ENCODE results near the gene CAPRIN1.
"Not testable (repeated sequence)": the region's sequence is repeated elsewhere in the genome, so short reads cannot be mapped to it uniquely, and the experiment has no call there.

Gene CAPRIN1

DNA sequence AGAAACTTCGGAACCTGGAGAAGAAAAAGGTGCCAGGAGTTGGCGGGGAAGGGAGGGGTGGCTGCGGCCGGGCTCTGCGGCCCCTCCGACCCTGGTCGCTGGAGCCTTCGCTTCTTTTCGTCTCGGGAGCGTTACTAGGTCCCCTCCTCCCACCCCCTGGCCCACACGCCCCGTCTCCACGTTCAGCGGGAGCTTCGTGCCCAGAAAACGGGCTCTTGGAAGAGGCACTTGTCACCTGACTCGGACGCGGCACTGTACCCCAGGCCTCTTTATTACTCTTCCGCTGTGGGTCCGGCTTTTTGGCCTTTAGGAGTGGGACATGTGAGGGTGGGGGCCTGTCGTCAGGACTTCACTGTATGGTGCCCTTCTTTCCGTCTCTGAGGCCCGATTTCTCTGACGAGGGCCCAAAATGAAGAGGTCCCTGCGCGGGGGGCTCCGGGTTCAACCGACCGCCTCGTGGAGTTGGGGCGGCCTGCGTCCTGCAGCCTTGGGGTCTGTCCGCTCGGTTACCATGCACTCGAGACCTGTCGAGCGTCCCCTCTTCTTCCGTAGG, 1.2 kb downstream of the CAPRIN1 start:
- DNase-seq = peak; percentile 23

- DNase-seq = peak; percentile 68 to 69
Observed at GRCh38 chr11:34053161-34053686, 1.7 kb downstream of the CAPRIN1 start.

DNA sequence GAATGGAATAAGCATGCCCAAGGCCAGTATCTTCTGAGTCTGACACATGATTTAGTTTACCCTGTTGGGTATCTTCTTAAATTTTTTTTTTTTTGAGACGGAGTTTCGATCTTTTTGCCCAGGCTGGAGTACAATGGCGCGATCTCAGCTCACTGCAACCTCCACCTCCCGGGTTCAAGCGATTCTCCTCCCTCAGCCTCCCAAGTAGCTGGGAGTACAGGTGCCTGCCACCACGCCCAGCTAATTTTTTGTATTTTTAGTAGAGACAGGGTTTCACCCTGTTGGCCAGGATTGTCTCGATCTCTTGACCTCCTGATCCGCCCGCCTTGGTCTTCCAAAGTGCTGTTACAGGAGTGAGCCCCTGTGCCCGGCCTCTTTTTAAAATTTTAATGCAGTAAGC, 2.8 kb downstream of the CAPRIN1 start:
- DNase-seq = not testable (repeated sequence)

DNA sequence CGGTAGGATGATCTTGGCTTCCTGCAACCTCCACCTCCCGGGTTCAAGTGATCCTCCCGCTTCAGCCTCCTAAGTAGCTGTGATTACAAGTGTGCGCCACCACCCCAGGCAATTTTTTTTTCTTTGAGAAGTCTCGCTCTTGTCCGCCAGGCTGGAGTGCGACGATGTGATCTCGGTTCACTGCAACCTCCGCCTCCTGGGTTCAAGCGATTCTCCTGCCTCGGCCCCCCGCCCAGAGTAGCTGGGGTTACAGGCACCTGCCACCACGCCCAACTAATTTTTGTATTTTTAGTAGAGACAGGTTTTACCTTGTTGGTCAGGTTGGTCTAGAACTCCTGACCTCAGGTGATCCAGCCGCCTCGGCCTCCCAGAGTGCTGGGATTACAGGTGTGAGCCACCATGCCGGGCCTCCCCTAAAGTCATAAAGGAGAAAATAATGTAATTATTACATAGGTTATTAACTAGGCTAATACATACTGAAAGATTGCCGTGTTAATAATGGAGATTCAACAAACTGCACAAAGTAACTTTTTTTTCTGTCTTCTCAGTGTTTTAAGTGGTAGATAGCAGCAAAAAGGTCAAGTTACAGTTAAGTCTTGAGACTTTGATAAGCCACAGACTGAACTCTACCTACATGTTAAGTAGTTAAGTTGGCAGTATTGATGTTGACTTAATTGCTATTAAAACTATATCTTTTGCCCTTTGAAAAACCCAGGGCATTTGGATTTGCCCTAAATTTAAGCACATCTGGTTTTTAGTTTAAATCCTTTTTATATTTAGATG, 3.9 kb downstream of the CAPRIN1 start:
- no peak for DNase-seq

DNA sequence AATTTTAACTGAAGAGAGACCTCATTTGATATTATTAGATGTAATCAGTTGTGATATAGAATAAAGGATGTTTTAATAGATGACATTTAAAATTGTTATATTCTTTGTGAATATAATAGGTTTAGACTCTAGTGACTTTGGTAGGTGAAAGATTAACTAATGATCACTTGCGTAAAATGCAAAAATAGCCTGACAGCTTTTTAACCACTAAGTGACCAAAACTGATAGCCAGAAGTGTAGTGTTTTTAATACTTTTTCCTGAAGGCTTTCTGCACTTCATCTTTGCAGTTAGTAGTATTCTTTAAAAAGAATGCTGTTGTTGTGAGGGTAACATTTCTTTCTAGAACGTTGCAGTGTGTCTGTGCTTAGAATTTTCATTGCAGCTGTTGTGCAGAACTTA, 5.1 kb downstream of the CAPRIN1 start:
- no peak for DNase-seq

DNA sequence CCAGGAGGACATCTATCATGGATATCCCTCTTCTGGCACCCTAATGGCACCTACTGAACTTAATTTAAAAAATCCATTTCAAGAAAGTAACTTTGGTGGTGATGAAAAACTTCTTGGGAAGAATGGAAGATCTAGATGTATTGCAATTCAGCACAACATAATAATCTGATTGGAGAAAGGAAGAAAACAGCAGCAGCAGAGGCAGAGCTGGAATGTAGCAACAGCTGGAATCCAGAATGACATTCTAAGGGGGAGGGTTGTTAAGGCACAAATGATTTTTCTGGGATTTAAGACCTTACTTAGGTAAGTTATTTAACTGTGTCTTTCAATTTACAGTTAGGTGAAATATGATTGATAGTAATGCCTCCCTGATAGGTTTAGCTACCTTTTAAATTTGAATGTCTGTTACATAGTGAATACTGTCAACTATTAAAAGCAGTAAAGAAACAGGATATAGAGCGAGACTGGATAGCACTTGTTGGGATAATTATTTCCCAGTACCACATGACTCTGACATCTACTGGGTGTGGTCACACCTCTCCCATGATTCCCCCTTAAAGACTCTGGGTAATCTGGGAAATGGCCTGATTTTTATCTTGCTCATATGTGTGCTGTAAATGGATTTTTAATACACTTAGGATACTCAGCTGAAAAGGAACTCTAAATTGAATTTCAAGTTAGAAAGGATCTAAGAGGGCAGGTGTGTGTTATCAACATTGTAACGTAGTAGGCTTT, 11.7 kb downstream of the CAPRIN1 start:
- no peak for DNase-seq

- DNase-seq = no peak
Observed at GRCh38 chr11:34064291-34064690, 12.8 kb downstream of the CAPRIN1 start.

GRCh38 chr11:34065505-34066203, 14.1 kb downstream of the CAPRIN1 start:
- no peak for DNase-seq

GRCh38 chr11:34066766-34067165, 15.2 kb downstream of the CAPRIN1 start:
- DNase-seq = not testable (repeated sequence)

GRCh38 chr11:34067383-34068065, 16.0 kb downstream of the CAPRIN1 start:
- no peak for DNase-seq

DNA sequence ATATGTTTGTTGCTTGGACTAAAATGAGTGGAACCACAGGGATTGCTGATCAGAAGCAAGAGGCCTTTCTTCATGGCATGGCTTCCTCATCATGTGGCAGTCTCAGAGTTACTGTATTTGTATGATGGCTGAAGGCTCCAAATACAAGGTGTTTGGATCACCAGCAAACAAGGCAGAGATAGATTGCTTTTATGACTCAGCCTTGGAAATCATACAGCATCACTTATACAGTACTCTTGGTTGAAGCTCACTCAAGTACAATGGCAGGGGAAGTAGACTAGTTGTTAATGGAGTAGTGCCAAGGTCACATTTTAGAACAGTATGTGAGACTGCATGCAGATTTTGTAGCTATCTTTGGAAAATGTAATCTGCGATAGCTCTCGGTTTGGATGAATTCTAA, 16.6 kb downstream of the CAPRIN1 start:
- no peak for DNase-seq

DNA sequence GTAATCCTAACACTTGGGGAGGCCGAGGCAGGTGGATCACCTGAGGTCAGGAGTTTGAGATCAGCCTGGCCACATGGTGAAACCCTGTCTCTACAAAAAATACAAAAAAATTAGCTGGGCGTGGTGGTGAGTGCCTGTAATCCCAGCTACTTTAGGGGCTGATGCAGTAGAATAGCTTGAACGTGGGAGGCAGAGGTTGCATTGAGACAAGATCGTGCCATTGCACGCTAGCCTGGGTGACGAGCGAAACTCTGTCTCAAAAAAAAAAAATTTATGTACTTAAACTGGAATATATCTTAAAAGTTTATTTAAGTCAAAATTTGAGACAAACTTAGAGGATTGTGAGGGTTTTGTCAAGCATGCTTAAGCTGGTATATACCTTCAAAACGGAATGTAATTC, 19.8 kb downstream of the CAPRIN1 start:
- DNase-seq = not testable (repeated sequence)

GRCh38 chr11:34072041-34072440, 20.5 kb downstream of the CAPRIN1 start:
- no peak for DNase-seq

DNA sequence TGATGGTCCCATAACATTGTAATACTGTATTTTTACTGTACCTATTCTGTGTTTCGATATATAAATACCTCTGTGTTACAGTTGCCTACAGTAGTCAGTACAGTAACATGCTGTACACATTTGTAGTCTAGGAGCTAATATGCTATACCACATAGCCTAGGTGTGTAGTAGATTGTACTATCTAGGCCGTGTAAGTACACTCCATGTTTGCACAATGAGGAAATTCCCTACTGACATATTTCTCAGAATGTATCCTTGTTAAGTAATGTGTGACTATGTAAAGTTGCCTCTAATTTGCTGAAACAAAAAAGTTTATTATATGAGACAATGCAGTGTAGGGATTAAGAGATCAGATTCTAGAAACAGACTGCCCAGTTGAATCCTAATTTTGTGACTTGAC, 21.3 kb downstream of the CAPRIN1 start:
- no peak for DNase-seq

DNA sequence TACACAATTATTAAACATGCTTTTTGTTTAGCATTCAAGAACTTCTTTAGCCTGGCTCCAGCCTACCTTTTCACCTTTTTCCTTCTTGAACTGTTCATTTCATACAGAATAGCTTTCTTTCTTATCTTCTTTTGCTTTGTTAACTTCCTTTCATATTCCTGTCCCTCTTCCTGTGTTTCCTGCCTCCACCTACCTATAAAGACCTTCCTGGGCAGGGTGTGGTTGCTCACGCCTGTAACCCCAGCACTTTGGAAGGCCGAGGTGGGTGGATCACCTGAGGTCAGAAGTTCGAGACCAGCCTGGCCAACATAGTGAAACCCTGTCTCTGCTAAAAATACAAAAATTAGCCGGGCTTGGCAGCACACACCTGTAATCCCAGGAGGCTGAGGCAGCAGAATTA, 22.9 kb downstream of the CAPRIN1 start:
- no peak for DNase-seq

DNA sequence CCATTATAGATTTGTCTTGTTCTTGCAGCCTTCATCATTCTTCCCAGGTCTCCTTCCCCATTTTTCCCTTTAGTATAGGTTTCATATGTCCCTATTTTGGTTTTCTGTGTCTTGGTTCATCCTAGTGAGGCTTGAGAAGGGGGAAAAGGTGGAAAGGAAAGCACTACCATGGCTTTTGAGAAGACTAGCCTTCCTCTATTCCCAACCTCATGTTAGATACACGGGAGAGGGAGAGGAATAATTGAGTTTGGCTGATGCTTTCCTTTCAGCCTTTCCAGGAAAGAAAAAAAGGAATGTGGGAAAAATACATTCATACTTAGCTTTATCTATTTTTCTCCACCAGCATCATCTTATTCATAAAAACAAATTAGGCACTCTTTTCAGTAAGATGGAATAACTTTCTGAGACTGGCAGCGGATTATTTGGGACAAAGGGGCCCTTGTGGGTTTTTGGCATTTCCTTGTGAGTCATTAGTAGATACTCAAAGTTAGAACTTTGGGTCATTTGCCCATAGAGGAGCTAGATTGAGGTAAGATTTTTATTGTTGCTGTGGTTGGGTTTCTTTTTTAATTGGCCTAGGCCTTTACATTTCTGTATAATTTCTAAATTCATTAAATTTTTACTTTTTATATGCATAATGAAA, 23.8 kb downstream of the CAPRIN1 start:
- no peak for DNase-seq

GRCh38 chr11:34080609-34081008, 29.1 kb downstream of the CAPRIN1 start:
- DNase-seq = no peak

DNA sequence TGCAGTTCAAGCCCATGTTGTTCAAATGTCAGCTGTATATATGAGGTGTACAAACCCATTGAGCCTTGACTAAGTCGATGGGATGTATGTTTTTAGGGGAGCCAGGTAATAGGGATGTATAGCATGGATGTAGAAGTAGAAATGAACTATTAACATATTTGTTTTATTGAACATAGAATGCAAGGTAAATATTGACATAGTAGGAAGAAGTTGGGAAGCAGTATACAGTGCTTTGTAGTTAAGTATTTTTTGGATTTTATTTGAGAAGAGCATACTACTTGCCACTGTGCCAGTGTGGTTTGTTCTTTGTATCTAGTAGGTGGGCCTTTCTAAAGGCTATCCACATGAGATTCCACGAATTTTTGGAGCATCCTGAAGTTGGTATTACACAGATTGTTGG, 33.1 kb downstream of the CAPRIN1 start:
- no peak for DNase-seq

GRCh38 chr11:34086554-34087283, 35.2 kb downstream of the CAPRIN1 start:
- DNase-seq = no peak

DNA sequence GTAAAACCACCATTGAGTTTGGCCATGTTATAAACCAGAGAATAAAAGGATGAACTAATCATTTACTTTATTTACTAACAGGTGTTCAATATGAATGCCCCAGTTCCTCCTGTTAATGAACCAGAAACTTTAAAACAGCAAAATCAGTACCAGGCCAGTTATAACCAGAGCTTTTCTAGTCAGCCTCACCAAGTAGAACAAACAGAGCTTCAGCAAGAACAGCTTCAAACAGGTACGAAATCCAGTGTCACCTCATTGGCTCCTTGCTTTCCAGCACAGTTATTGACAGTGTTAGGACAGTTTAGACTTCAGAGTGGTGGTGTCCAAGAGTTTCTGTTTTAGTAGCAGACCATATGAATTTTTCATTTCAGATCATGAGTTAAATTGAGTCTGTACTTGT, 40.3 kb downstream of the CAPRIN1 start:
- DNase-seq = no peak

DNA sequence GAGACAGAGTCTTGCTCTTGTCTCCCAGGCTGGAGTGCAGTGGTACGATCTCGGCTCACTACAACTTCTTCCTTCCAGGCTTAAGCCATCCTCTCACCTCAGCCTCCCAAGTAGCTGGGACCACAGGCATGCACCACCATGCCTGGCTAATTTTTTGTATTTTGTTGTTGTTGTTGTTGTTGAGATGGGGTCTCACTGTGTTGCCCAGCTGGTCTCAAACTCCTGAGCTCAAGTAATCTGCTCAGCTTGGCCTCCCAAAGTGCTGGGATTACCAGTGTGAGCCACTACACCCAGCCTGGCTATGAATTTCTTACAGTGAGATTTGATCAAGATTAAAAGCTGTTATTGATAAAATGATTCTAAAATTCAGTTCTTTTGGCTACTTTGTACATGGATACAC, 43.4 kb downstream of the CAPRIN1 start:
- DNase-seq = not testable (repeated sequence)

Data from stimulated activated CD4-positive, alpha-beta T cell treated with anti-CD3 and anti-CD28 coated beads, Interleukin-2, amount 100 ng/mL, for 48 hours (primary cell).